Natural killer cell (primary cell): Measurements from ENCODE around the gene OTUD1. TPM values are rescaled to one million over a fixed set of nuclear protein-coding genes. Genes with fewer than 3 reads are reported as not detected.

Experiments used
- ATAC-seq, 3 donors: fragments of 150-1000 bp in 2 of 3; fragments of 200-7000 bp in 1 of 3; cut with Tn5 transposase; 1 replicate in 1 of 3; 2 replicates in 2 of 3; pipeline ENCODE4 v1.10.0; 2021; ENCODE audit warnings: mild to moderate bottlenecking in 2 of 3, moderate library complexity in 2 of 3
- DNase-seq, 2 donors: peaks; one replicate each; pipeline versions ENCODE4 v3.0.0 to v3.0.0-alpha.2; 2013 to 2021; ENCODE audit warnings: mixed read lengths in 1 of 2
- H3K27ac ChIP-seq: one replicate; pipeline ENCODE4 v1.5.1; 2013; ENCODE audit warnings: mild to moderate bottlenecking, low read length
- H3K27me3 ChIP-seq: one replicate; pipeline ENCODE4 v1.6.1; 2013; ENCODE audit warnings: low read length; ENCODE audit not compliant: control insufficient read depth, insufficient read depth
- H3K36me3 ChIP-seq: one replicate; pipeline ENCODE4 v1.6.1; 2013; ENCODE audit warnings: low read length; ENCODE audit not compliant: control insufficient read depth, insufficient read depth
- H3K4me1 ChIP-seq: one replicate; pipeline ENCODE4 v1.6.1; 2013; ENCODE audit warnings: low read length; ENCODE audit not compliant: control insufficient read depth, insufficient read depth
- H3K4me3 ChIP-seq: one replicate; pipeline ENCODE4 v1.5.1; 2013; ENCODE audit warnings: low read length
- H3K9me3 ChIP-seq: one replicate; pipeline ENCODE4 v1.6.1; 2013; ENCODE audit warnings: low read length; ENCODE audit not compliant: control insufficient read depth, insufficient read depth
- H3K27ac Mint-ChIP-seq, 2 donors: one replicate each; pipeline ENCODE4 v1.8.0; 2022; ENCODE audit warnings: mild to moderate bottlenecking in 2 of 2, mixed read lengths in 2 of 2, moderate library complexity in 1 of 2
- H3K27me3 Mint-ChIP-seq, 2 donors: one replicate each; pipeline ENCODE4 v1.8.0; 2022; ENCODE audit warnings: low read depth in 2 of 2, mixed read lengths in 2 of 2
- H3K36me3 Mint-ChIP-seq: one replicate; pipeline ENCODE4 v1.8.0; 2022; ENCODE audit warnings: mixed read lengths
- H3K4me1 Mint-ChIP-seq, 2 donors: one replicate each; pipeline ENCODE4 v1.8.0; 2022; ENCODE audit warnings: mixed read lengths in 2 of 2
- H3K4me3 Mint-ChIP-seq: one replicate; pipeline ENCODE4 v1.8.0; 2022; ENCODE audit warnings: mild to moderate bottlenecking, moderate library complexity, mixed read lengths
- H3K9me3 Mint-ChIP-seq, 2 donors: one replicate each; pipeline ENCODE4 v1.8.0; 2022; ENCODE audit warnings: mixed read lengths in 2 of 2
- WGBS: methylation state at CpG from one replicate; pipeline ENCODE4 v1.1.7; 2013; ENCODE audit warnings: missing lambda C conversion rate; ENCODE audit not compliant: insufficient coverage; 5-methylcytosine and 5-hydroxymethylcytosine counted together
- intact Hi-C: fragments of 100-400 bp; cut with micrococcal nuclease; formaldehyde crosslinking; loops from one replicate; pipeline ENCODE4 v1.14.2; 2022
- total RNA-seq, 4 donors: library from RNA; stranded (reverse); fragments of 120-200 nt in 1 of 4; gene quantifications; one replicate each; pipeline versions ENCODE4 v1.2.3 to v1.2.4, GENCODE V29; 2013 to 2022
- TF ChIP-seq, protein P1 (sequence below): fragments of 200-600 bp; IDR thresholded peaks from one replicate; pipeline ENCODE4 v1.8.0; 2022; ENCODE audit warnings: antibody characterized with exemption

OTUD1 gene
- total RNA-seq, 3 donors from 2014 or later (not counting 1 experiment from before 2014, with no cell fraction given), result 24.8 to 49.3 (median 45.5) TPM

DNA sequence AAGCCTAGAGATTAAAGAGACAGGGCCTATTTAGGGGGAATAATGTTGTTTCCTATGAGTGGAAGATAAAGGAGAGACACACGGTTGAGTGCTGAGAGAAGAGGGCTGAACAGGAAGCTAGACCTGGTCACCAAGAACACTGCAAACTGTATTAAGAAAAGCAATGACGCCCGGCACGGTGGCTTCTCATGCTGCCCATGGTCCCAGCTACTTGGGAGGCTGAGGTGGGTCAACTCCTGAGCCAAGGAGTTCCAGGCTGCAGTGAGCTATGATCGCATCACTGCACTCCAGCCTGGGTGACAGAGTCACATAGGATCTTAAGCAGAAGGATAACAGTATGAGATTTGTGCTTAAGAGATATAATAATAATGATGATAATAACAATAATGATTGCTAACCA lies 19.7 kb upstream of the OTUD1 start:
- WGBS, result 88% methylated on average over 5 of the region's 5 CpGs

GRCh38 chr10:23419655-23420329 lies 19.1 kb upstream of the OTUD1 start:
- no peak overlapping the region for H3K27ac ChIP-seq

More for the DNA sequence above, 19.7 kb upstream of the OTUD1 start:
- Histone ChIP-seq H3K9me3 (no peaks in the 10 kb centered on the region), H3K36me3 (no peaks in the 10 kb centered on the region), H3K27ac (no peak overlapping the region), H3K4me3 (no peak overlapping the region), H3K27me3 (no peaks in the 10 kb centered on the region), H3K4me1 (no peaks in the 10 kb centered on the region)
- Mint-ChIP-seq H3K4me1 (no peaks in the 10 kb centered on the region), H3K9me3 (no peaks in the 10 kb centered on the region), H3K27ac (no peak overlapping the region), H3K4me3 (no peak overlapping the region), H3K36me3 (no peaks in the 10 kb centered on the region), H3K27me3 (peaks cover 8 to 14% of the 10 kb centered on the region in 2 donors)
- intact Hi-C loops, result no loop called here
- DNase-seq, result no peak
- TF ChIP-seq, protein P1, sequence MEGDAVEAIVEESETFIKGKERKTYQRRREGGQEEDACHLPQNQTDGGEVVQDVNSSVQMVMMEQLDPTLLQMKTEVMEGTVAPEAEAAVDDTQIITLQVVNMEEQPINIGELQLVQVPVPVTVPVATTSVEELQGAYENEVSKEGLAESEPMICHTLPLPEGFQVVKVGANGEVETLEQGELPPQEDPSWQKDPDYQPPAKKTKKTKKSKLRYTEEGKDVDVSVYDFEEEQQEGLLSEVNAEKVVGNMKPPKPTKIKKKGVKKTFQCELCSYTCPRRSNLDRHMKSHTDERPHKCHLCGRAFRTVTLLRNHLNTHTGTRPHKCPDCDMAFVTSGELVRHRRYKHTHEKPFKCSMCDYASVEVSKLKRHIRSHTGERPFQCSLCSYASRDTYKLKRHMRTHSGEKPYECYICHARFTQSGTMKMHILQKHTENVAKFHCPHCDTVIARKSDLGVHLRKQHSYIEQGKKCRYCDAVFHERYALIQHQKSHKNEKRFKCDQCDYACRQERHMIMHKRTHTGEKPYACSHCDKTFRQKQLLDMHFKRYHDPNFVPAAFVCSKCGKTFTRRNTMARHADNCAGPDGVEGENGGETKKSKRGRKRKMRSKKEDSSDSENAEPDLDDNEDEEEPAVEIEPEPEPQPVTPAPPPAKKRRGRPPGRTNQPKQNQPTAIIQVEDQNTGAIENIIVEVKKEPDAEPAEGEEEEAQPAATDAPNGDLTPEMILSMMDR, result no peak
- ATAC-seq, result no peak

GRCh38 chr10:23421397-23421796 lies 17.5 kb upstream of the OTUD1 start:
- Mint-ChIP-seq H3K9me3 (no peaks in the 10 kb centered on the region), H3K36me3 (no peaks in the 10 kb centered on the region), H3K4me1 (no peaks in the 10 kb centered on the region), H3K27me3 (peaks cover 10% of the 10 kb centered on the region in 2 donors), H3K27ac (no peak overlapping the region), H3K4me3 (no peak overlapping the region)
- TF ChIP-seq, protein P1, result no peak
- no peak overlapping the region for H3K27ac ChIP-seq
- 75% methylated on average over 1 of the region's 1 CpG for WGBS
- intact Hi-C loops, result no loop called here
- no peak overlapping the region for H3K4me3 ChIP-seq
- H3K9me3 ChIP-seq, result no peaks in the 10 kb centered on the region
- H3K36me3 ChIP-seq, result no peaks in the 10 kb centered on the region
- H3K4me1 ChIP-seq, result no peaks in the 10 kb centered on the region
- H3K27me3 ChIP-seq, result no peaks in the 10 kb centered on the region
- ATAC-seq (no peak), DNase-seq (no peak)

More at GRCh38 chr10:23419655-23420329, 19.1 kb upstream of the OTUD1 start:
- H3K4me1 Mint-ChIP-seq, result no peaks in the 10 kb centered on the region
- Histone ChIP-seq H3K4me3 (no peak overlapping the region), H3K4me1 (no peaks in the 10 kb centered on the region), H3K9me3 (no peaks in the 10 kb centered on the region), H3K27me3 (no peaks in the 10 kb centered on the region), H3K36me3 (no peaks in the 10 kb centered on the region)
- no peak overlapping the region for H3K4me3 Mint-ChIP-seq
- no peak for DNase-seq
- H3K9me3 Mint-ChIP-seq, result no peaks in the 10 kb centered on the region
- H3K36me3 Mint-ChIP-seq, result no peaks in the 10 kb centered on the region
- TF ChIP-seq, protein P1, result no peak
- WGBS, result 98% methylated on average over 6 of the region's 7 CpGs
- peaks cover 9 to 10% of the 10 kb centered on the region in 2 donors for H3K27me3 Mint-ChIP-seq
- ATAC-seq, result no peak
- no peak overlapping the region for H3K27ac Mint-ChIP-seq
- intact Hi-C loops, result no loop called here

DNA sequence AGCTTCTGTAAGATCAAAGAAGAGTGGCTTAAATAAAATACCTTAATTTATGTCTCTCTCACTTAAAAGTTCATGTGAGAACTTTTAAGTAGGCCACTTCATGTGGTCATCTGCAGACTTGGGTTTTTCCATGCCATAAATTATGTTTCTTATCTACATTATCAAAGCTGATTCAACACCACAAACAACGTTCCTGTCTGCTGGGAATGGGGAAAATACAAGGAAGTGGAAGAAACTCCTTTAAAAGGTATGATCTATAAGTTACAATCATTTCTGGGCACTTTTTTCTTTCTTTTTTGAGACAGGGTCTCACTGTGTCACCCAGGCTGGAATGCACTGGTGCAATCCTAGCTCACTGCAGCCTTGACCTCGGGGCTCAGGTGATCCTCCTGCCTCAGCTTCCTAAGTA lies 16.9 kb upstream of the OTUD1 start:
- Histone ChIP-seq H3K27me3 (no peaks in the 10 kb centered on the region), H3K9me3 (no peaks in the 10 kb centered on the region), H3K4me3 (no peak overlapping the region), H3K27ac (no peak overlapping the region), H3K4me1 (no peaks in the 10 kb centered on the region), H3K36me3 (no peaks in the 10 kb centered on the region)
- no peak for ATAC-seq
- Mint-ChIP-seq H3K4me3 (no peak overlapping the region), H3K27me3 (peaks cover 16% of the 10 kb centered on the region in 2 donors), H3K27ac (no peak overlapping the region), H3K9me3 (no peaks in the 10 kb centered on the region), H3K36me3 (no peaks in the 10 kb centered on the region), H3K4me1 (no peaks in the 10 kb centered on the region)
- DNase-seq, result no peak
- intact Hi-C loops, result no loop called here
- TF ChIP-seq, protein P1, result no peak
- 59% methylated on average over 1 of the region's 2 CpGs for WGBS
